ENCODE data around the gene ETAA1.

The ETAA1 gene

GRCh38 chr2:67455219-67456142 is 58.3 kb downstream of the ETAA1 start:
- Mint-ChIP-seq H3K4me3 (no peak overlapping the region), H3K36me3 (no peaks in the 10 kb centered on the region), H3K4me1 (no peaks in the 10 kb centered on the region), H3K9me3 (no peaks in the 10 kb centered on the region), H3K27ac (no peak overlapping the region), H3K27me3 (no peaks in the 10 kb centered on the region)
- CTCF ChIA-PET, result no interaction called here
- DNase-seq, result no peak

DNA sequence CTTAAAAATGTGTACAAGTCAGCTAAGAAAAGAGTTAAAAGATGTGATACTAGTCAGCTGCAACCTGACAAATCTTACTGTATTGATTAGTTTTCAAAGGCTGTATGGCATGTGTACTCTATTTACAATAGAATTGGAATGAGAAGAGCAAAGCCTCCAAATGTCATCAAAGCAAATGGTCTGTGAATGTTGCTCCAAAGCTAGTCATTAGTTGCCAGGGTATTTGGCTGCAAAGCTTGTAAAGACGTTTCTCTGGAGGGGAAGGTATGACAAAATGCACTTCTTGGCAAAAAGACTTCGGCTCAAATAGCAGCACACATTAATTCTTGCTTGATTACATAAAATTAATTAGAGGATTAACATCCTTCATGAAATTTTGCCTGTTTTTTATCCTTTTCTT is 59.3 kb downstream of the ETAA1 start:
- no peak overlapping the region for H3K4me3 Mint-ChIP-seq
- no peaks in the 10 kb centered on the region for H3K4me1 Mint-ChIP-seq
- no peaks in the 10 kb centered on the region for H3K9me3 Mint-ChIP-seq
- no peak for DNase-seq
- no peaks in the 10 kb centered on the region for H3K36me3 Mint-ChIP-seq
- CTCF ChIA-PET, result no interaction called here
- no peak overlapping the region for H3K27ac Mint-ChIP-seq
- H3K27me3 Mint-ChIP-seq, result no peaks in the 10 kb centered on the region

- Mint-ChIP-seq H3K36me3 (no peaks in the 10 kb centered on the region), H3K27me3 (no peaks in the 10 kb centered on the region), H3K9me3 (no peaks in the 10 kb centered on the region), H3K4me1 (no peaks in the 10 kb centered on the region), H3K4me3 (no peak overlapping the region), H3K27ac (no peak overlapping the region)
- no peak for DNase-seq
- CTCF ChIA-PET, result no interaction called here
Observed at GRCh38 chr2:67457699-67458098, 60.6 kb downstream of the ETAA1 start.

DNA sequence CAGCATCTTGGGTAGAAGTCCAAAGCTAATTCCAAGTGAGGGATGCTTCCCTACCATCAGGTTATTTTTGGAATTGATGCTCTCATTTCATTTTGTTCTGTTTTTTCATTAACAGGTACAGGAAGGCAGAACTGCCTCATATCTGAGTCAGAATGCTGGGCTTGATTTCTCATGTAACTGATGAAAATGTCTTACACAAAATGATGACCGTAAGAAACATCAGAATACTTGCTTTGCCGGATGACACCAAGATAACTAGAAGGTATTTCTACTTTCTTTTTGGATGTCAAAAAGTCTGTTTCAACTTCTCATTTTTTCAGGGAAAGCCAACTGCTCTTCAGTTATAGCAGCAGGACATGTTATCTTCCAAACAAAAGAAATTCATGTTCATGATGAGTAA is 62.6 kb downstream of the ETAA1 start:
- no peak for DNase-seq
- Mint-ChIP-seq H3K27me3 (no peaks in the 10 kb centered on the region), H3K4me1 (no peaks in the 10 kb centered on the region), H3K9me3 (no peaks in the 10 kb centered on the region), H3K27ac (no peak overlapping the region), H3K36me3 (no peaks in the 10 kb centered on the region), H3K4me3 (no peak overlapping the region)
- CTCF ChIA-PET, result no interaction called here

Measured in activated naive CD4-positive, alpha-beta T cell treated with anti-CD3 and anti-CD28 coated beads, Interleukin-2, amount 10 ng/mL, durations not matched to agents 7 days and 5 days (primary cell).